Measurements from ENCODE around the gene NDN.

DNA sequence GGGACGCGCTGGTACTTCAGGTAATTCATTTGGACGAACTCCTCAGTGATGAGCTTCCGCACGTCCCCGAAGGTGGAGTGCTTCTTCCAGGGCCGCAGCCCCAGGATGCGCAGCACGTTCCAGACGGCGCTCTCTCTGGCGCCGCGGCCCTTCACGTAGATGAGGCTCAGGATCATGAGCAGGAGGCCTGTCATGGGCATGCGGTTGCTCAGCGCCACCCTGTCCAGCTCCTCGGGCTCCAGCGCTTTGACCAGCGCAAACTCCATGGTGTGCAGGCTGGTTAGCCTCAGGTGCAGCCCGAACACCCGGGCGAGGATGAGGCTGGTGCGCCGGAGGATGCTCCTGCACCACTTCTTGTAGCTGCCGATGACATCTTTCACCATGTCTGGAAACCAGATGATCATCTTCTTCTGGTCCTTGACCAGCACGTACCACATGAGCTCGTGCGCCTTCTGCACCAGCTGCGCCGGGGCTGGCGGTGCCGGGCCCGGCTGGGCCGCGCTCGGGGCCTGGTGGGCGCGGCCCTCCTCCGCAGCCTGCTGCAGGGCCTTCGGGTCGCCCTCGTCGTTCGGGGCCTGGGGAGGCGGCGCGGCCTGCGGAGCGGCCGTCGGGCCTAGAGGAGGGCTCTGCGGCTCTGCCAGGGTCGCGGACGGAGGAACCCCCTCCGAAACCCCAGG, 501 bp downstream of the NDN start:
- TF ChIP-seq, protein P1, sequence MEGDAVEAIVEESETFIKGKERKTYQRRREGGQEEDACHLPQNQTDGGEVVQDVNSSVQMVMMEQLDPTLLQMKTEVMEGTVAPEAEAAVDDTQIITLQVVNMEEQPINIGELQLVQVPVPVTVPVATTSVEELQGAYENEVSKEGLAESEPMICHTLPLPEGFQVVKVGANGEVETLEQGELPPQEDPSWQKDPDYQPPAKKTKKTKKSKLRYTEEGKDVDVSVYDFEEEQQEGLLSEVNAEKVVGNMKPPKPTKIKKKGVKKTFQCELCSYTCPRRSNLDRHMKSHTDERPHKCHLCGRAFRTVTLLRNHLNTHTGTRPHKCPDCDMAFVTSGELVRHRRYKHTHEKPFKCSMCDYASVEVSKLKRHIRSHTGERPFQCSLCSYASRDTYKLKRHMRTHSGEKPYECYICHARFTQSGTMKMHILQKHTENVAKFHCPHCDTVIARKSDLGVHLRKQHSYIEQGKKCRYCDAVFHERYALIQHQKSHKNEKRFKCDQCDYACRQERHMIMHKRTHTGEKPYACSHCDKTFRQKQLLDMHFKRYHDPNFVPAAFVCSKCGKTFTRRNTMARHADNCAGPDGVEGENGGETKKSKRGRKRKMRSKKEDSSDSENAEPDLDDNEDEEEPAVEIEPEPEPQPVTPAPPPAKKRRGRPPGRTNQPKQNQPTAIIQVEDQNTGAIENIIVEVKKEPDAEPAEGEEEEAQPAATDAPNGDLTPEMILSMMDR (IDR thresholded peaks at IDR 0.05; ENCODE audit: insufficient read depth, low read depth, low read length) = no peak
- TF ChIP-seq EZH2 (IDR thresholded peaks at IDR 0.05; ENCODE audit: insufficient read depth, low read length) = no peak

Data from astrocyte (in vitro differentiated cells and primary cell).